HEK293 (cell line): Measurements from ENCODE around the gene PSD4.

Experiments used
- ZNF19 ChIP-seq: fragments of 450-650 bp; formaldehyde crosslinking; IDR thresholded peaks from 2 replicates; pipeline ENCODE4; 2016; ENCODE audit warnings: missing biosample characterization, missing genetic modification characterization, low read depth
- ZNF274 ChIP-seq, 2 experiments: fragments of 200-500 bp in 1 of 2; fragments of 450-650 bp in 1 of 2; sonication (Bioruptor generic) in 1 of 2; formaldehyde crosslinking in 1 of 2; IDR thresholded peaks; 2 replicates each; pipeline versions ENCODE4 v1.5.1 to v1.6.1; 2014 to 2016; ENCODE audit warnings: borderline replicate concordance in 1 of 2, inconsistent platforms in 1 of 2, low read length in 1 of 2, missing biosample characterization in 1 of 2, missing genetic modification characterization in 1 of 2

DNA sequence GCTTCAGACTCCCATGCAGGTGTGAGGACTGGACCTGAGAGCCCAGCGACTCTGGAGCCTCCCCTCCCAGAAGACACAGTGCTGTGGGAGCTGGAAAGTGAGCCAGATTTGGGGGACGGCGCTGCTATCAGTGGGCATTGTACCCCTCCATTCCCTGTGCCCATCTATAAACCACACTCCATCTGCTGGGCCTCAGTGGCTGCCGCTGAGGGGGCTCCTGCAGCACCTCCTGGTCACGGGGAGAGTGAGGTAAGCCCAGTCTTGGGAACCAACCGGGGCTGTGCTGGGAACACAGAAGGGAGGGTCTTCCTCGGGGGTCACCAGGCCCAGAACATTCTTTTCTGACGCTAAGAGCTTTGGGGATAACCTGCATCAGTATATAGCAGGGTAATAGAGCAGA is 9.5 kb downstream of the PSD4 start:
- no peak for TF ChIP-seq ZNF19
- no peak for TF ChIP-seq ZNF274 (IDR thresholded peaks at IDR 0.05; ENCODE audit: low read length)
- no peak for TF ChIP-seq ZNF274 (tag by site-specific recombination; IDR thresholded peaks at IDR 0.05; ENCODE audit: borderline replicate concordance)
